HG03378 (cell line): ENCODE results near the gene ARTN.

Source experiments
- ATAC-seq: cut with Tn5 transposase; IDR thresholded peaks from one replicate; pipeline ENCODE4 v1.9.1; 2021; ENCODE audit warnings: mild to moderate bottlenecking, moderate library complexity; ENCODE audit not compliant: unreplicated experiment

The ARTN gene

GRCh38 chr1:43947061-43947873, 13.7 kb downstream of the ARTN start:
- peak; percentile 5 for ATAC-seq

- ATAC-seq = no peak
These were observed 14.4 kb downstream of the ARTN start for GRCh38 chr1:43947874-43948437.

- no peak for ATAC-seq
These were observed 16.1 kb downstream of the ARTN start for GRCh38 chr1:43949678-43950077.

- no peak for ATAC-seq
These were observed 17.7 kb downstream of the ARTN start for GRCh38 chr1:43951021-43951985.

GRCh38 chr1:43952731-43953346, 19.2 kb downstream of the ARTN start:
- no peak for ATAC-seq

- no peak for ATAC-seq
These were observed 19.8 kb downstream of the ARTN start for GRCh38 chr1:43953361-43953760.

- ATAC-seq = no peak
These were observed 20.4 kb downstream of the ARTN start for GRCh38 chr1:43954036-43954435.

GRCh38 chr1:43956234-43956633, 22.6 kb downstream of the ARTN start:
- ATAC-seq = no peak

GRCh38 chr1:43957407-43958040, 23.9 kb downstream of the ARTN start:
- ATAC-seq = no peak

GRCh38 chr1:43958351-43959255, 25.0 kb downstream of the ARTN start:
- no peak for ATAC-seq

GRCh38 chr1:43960798-43961197, 27.2 kb downstream of the ARTN start:
- no peak for ATAC-seq

- no peak for ATAC-seq
These were observed 28.1 kb downstream of the ARTN start for GRCh38 chr1:43961692-43962091.

GRCh38 chr1:43962324-43962723, 28.7 kb downstream of the ARTN start:
- no peak for ATAC-seq

- no peak for ATAC-seq
These were observed 29.4 kb downstream of the ARTN start for GRCh38 chr1:43963006-43963405.

- ATAC-seq = no peak
These were observed 30.3 kb downstream of the ARTN start for GRCh38 chr1:43963890-43964289.

- ATAC-seq = no peak
These were observed 31.7 kb downstream of the ARTN start for GRCh38 chr1:43965316-43965715.

GRCh38 chr1:43968348-43968948, 34.8 kb downstream of the ARTN start:
- ATAC-seq = no peak

GRCh38 chr1:43969416-43969745, 35.8 kb downstream of the ARTN start:
- no peak for ATAC-seq

- peak; percentile 68 for ATAC-seq
These were observed 36.3 kb downstream of the ARTN start, which contains the start of gene DPH2 for GRCh38 chr1:43969746-43970466. DPH2 (plus strand) TSS chr1:43970010; CDS start chr1:43970176, 166 bp downstream.
